ENCODE data around the gene PPP1R3G. TPM values are rescaled to one million over a fixed set of nuclear protein-coding genes. Genes with fewer than 3 reads are reported as not detected.
A peak's percentile ranks its signal among the peaks of the same experiment; 100 is the strongest.

Gene PPP1R3G
- total RNA-seq, 6 experiments from 2014 or later = 0.55 to 1.6 (median 1.4) TPM

GRCh38 chr6:5072440-5072839, 12.7 kb upstream of the PPP1R3G start:
- peaks cover under 1% of the 10 kb centered on the region; the same call in 1 of the 2 replicates for H3K9me3 Mint-ChIP-seq
- H3K27me3 Mint-ChIP-seq (ENCODE audit: insufficient read depth) = peaks cover 4% of the 10 kb centered on the region
- no peak for TF ChIP-seq CTCF (IDR thresholded peaks at IDR 0.05)
- H3K27ac Mint-ChIP-seq = no peak overlapping the region
- no peak for DNase-seq
- H3K4me3 Mint-ChIP-seq = no peak overlapping the region
- H3K4me1 Mint-ChIP-seq (ENCODE audit: low read depth) = no peaks in the 10 kb centered on the region
- peaks cover 1% of the 10 kb centered on the region; the same call in 1 of the 2 replicates for H3K36me3 Mint-ChIP-seq (ENCODE audit: low read depth)

- Mint-ChIP-seq H3K36me3 (ENCODE audit: low read depth) (no peaks in the 10 kb centered on the region), H3K9me3 (no peaks in the 10 kb centered on the region), H3K4me1 (ENCODE audit: low read depth) (no peaks in the 10 kb centered on the region), H3K27me3 (ENCODE audit: insufficient read depth) (peaks cover 4% of the 10 kb centered on the region), H3K27ac (no peak overlapping the region), H3K4me3 (no peak overlapping the region)
- TF ChIP-seq CTCF (IDR thresholded peaks at IDR 0.05) = no peak
- no peak for DNase-seq
These were observed 11.1 kb upstream of the PPP1R3G start for GRCh38 chr6:5073992-5074391.

- peaks cover 4% of the 10 kb centered on the region for H3K27me3 Mint-ChIP-seq (ENCODE audit: insufficient read depth)
- DNase-seq = no peak
- H3K4me3 Mint-ChIP-seq = no peak overlapping the region
- no peak for TF ChIP-seq CTCF (IDR thresholded peaks at IDR 0.05)
- H3K36me3 Mint-ChIP-seq (ENCODE audit: low read depth) = no peaks in the 10 kb centered on the region
- no peaks in the 10 kb centered on the region for H3K9me3 Mint-ChIP-seq
- no peak overlapping the region for H3K27ac Mint-ChIP-seq
- peaks cover 24% of the 10 kb centered on the region for H3K4me1 Mint-ChIP-seq (ENCODE audit: low read depth)
These were observed 8.2 kb upstream of the PPP1R3G start for GRCh38 chr6:5076931-5077330.

GRCh38 chr6:5078121-5078669, 6.9 kb upstream of the PPP1R3G start:
- Mint-ChIP-seq H3K27me3 (ENCODE audit: insufficient read depth) (peaks cover 5% of the 10 kb centered on the region), H3K4me3 (no peak overlapping the region), H3K9me3 (no peaks in the 10 kb centered on the region), H3K27ac (no peak overlapping the region), H3K4me1 (ENCODE audit: low read depth) (peaks cover 36% of the 10 kb centered on the region), H3K36me3 (ENCODE audit: low read depth) (no peaks in the 10 kb centered on the region)
- peak; percentile 13 for DNase-seq
- TF ChIP-seq CTCF (IDR thresholded peaks at IDR 0.05) = peak; percentile 43

- no peak overlapping the region for H3K4me3 Mint-ChIP-seq
- peaks cover 6% of the 10 kb centered on the region for H3K27me3 Mint-ChIP-seq (ENCODE audit: insufficient read depth)
- no peak for DNase-seq
- H3K4me1 Mint-ChIP-seq (ENCODE audit: low read depth) = peaks cover 44% of the 10 kb centered on the region
- H3K27ac Mint-ChIP-seq = no peak overlapping the region
- H3K36me3 Mint-ChIP-seq (ENCODE audit: low read depth) = no peaks in the 10 kb centered on the region
- no peak for TF ChIP-seq CTCF (IDR thresholded peaks at IDR 0.05)
- H3K9me3 Mint-ChIP-seq = no peaks in the 10 kb centered on the region
These were observed 5.4 kb upstream of the PPP1R3G start for GRCh38 chr6:5079692-5080091.

Measured in HFFc6 (cell line).